G401.6 (cell line): Measurements from ENCODE around the gene WDR19.

Experiments used
- FAIRE-seq: peaks from 2 replicates; lab custom pipeline; 2012; peaks lifted over from hg19 to GRCh38; lab: Jason Lieb, UNC

The WDR19 gene

GRCh38 chr4:39303871-39304270, 121.5 kb downstream of the WDR19 start:
- no peak for FAIRE-seq

- FAIRE-seq = no peak
These were observed 122.3 kb downstream of the WDR19 start for GRCh38 chr4:39304651-39305050.

- FAIRE-seq = no peak
These were observed 123.8 kb downstream of the WDR19 start for GRCh38 chr4:39305912-39306677.

GRCh38 chr4:39308611-39309010, 126.3 kb downstream of the WDR19 start:
- FAIRE-seq = no peak

- no peak for FAIRE-seq
These were observed 130.5 kb downstream of the WDR19 start for GRCh38 chr4:39312816-39313215.

- no peak for FAIRE-seq
These were observed 137.3 kb downstream of the WDR19 start for GRCh38 chr4:39319676-39320075.

GRCh38 chr4:39320381-39321115, 138.2 kb downstream of the WDR19 start:
- FAIRE-seq = no peak

- FAIRE-seq = no peak
These were observed 141.5 kb downstream of the WDR19 start for GRCh38 chr4:39323821-39324220.

GRCh38 chr4:39324446-39324845, 142.1 kb downstream of the WDR19 start:
- no peak for FAIRE-seq

GRCh38 chr4:39324897-39325613, 142.7 kb downstream of the WDR19 start:
- FAIRE-seq = no peak

GRCh38 chr4:39326468-39326977, 144.2 kb downstream of the WDR19 start:
- FAIRE-seq = no peak

GRCh38 chr4:39330353-39330752, 148.0 kb downstream of the WDR19 start:
- no peak for FAIRE-seq

- FAIRE-seq = no peak
These were observed 148.9 kb downstream of the WDR19 start for GRCh38 chr4:39331191-39331590.
